GOT3 (cell line): Measurements from ENCODE around the gene RBMS2.
"Not testable (repeated sequence)": the region's sequence is repeated elsewhere in the genome, so short reads cannot be mapped to it uniquely, and the experiment has no call there.

ENCODE experiments used
- DNase-seq: peaks from one replicate; lab custom pipeline; 2025; ENCODE audit warnings: mixed read lengths; lab: John Stamatoyannopoulos, UW

RBMS2 gene

GRCh38 chr12:56521590-56522371 lies at the start of gene RBMS2:
Gene RBMS2, plus strand, starts transcription at chr12:56521820. Its CDS starts 204 bp downstream, at chr12:56522024.
- no peak for DNase-seq

- no peak for DNase-seq
Measured at GRCh38 chr12:56474389-56474788, 47.2 kb upstream of the RBMS2 start.

- DNase-seq = no peak
Measured at GRCh38 chr12:56476143-56476542, 45.5 kb upstream of the RBMS2 start.

- DNase-seq = no peak
Measured at GRCh38 chr12:56476972-56477432, 44.6 kb upstream of the RBMS2 start.

- no peak for DNase-seq
Measured at GRCh38 chr12:56477521-56478225, 43.9 kb upstream of the RBMS2 start.

GRCh38 chr12:56479625-56480024 lies 42.0 kb upstream of the RBMS2 start:
- DNase-seq = no peak

- no peak for DNase-seq
Measured at GRCh38 chr12:56484566-56484965, 37.1 kb upstream of the RBMS2 start.

GRCh38 chr12:56486694-56487093 lies 34.9 kb upstream of the RBMS2 start:
- no peak for DNase-seq

- DNase-seq = no peak
Measured at GRCh38 chr12:56487448-56488040, 34.1 kb upstream of the RBMS2 start.

GRCh38 chr12:56488041-56488955 lies 33.3 kb upstream of the RBMS2 start, which contains the start of gene GLS2:
Gene GLS2, minus strand, starts transcription at chr12:56488161. Its CDS starts 43 bp downstream, at chr12:56488118.
- DNase-seq = no peak

- no peak for DNase-seq
Measured at GRCh38 chr12:56490360-56490759, 31.3 kb upstream of the RBMS2 start.

GRCh38 chr12:56493409-56494105 lies 28.1 kb upstream of the RBMS2 start:
- DNase-seq = not testable (repeated sequence)

- not testable (repeated sequence) for DNase-seq
Measured at GRCh38 chr12:56494106-56494415, 27.6 kb upstream of the RBMS2 start.

- DNase-seq = not testable (repeated sequence)
Measured at GRCh38 chr12:56494481-56494880, 27.1 kb upstream of the RBMS2 start.

- not testable (repeated sequence) for DNase-seq
Measured at GRCh38 chr12:56496704-56497103, 24.9 kb upstream of the RBMS2 start.

- not testable (repeated sequence) for DNase-seq
Measured at GRCh38 chr12:56498126-56498902, 23.3 kb upstream of the RBMS2 start.

GRCh38 chr12:56499452-56499851 lies 22.2 kb upstream of the RBMS2 start:
- DNase-seq = not testable (repeated sequence)

- not testable (repeated sequence) for DNase-seq
Measured at GRCh38 chr12:56499879-56500278, 21.7 kb upstream of the RBMS2 start.

GRCh38 chr12:56510786-56511185 lies 10.8 kb upstream of the RBMS2 start:
- no peak for DNase-seq

- not testable (repeated sequence) for DNase-seq
Measured at GRCh38 chr12:56514014-56514318, 7.7 kb upstream of the RBMS2 start.
